ENCODE data around the gene NOTO.

DNA sequence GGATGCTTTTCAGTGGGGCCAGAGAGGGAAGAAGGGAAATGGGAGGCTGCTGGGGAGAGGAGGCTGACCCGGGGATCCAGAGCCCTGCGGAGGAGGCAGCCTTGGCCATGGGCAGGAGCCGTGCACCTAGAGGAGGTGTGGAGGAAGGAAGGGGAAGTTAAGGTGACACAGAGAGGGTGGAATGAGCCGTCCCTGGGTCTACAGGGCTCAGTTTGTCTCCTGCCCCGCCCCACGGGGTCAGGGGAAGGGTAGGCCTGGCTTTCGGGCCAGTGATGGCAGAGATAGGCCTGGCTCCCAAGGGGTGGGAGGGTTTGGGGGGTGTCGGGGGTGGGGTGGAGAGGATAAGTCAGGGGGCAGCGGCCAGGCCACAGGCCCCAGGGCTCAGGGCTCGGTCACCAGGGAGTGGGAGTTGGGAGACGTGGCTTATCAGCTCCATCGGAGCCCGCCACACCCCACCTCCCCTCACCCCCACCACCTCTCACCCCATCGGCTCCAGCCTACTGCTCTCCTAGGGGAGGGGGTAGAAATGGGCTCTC is 39.5 kb upstream of the NOTO start:
- TF ChIP-seq, protein P1, sequence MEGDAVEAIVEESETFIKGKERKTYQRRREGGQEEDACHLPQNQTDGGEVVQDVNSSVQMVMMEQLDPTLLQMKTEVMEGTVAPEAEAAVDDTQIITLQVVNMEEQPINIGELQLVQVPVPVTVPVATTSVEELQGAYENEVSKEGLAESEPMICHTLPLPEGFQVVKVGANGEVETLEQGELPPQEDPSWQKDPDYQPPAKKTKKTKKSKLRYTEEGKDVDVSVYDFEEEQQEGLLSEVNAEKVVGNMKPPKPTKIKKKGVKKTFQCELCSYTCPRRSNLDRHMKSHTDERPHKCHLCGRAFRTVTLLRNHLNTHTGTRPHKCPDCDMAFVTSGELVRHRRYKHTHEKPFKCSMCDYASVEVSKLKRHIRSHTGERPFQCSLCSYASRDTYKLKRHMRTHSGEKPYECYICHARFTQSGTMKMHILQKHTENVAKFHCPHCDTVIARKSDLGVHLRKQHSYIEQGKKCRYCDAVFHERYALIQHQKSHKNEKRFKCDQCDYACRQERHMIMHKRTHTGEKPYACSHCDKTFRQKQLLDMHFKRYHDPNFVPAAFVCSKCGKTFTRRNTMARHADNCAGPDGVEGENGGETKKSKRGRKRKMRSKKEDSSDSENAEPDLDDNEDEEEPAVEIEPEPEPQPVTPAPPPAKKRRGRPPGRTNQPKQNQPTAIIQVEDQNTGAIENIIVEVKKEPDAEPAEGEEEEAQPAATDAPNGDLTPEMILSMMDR (IDR thresholded peaks at IDR 0.05; ENCODE audit: poor library complexity) = no peak
- TF ChIP-seq EZH2phosphoT487 (IDR thresholded peaks at IDR 0.05; ENCODE audit: low read depth, severe bottlenecking, unreplicated experiment) = no peak
- no peak for TF ChIP-seq EZH2 (IDR thresholded peaks at IDR 0.05; ENCODE audit: borderline replicate concordance)

Data from hepatocyte (in vitro differentiated cells).